Mesendoderm (in vitro differentiated cells): ENCODE results near the gene ZNRF3.

Source experiments
- DNase-seq: peaks from one replicate; pipeline ENCODE4 v3.0.0; 2013
- H2AK5ac ChIP-seq: 2 replicates; pipeline ENCODE4 v1.6.1; 2013; ENCODE audit warnings: low read length, inconsistent platforms
- H2BK120ac ChIP-seq: 2 replicates; pipeline ENCODE4 v1.6.1; 2013; ENCODE audit warnings: low read depth, mild to moderate bottlenecking, low read length, moderate library complexity, mixed read lengths
- H2BK15ac ChIP-seq: replicated peaks from 2 replicates; pipeline ENCODE4 v1.6.1; 2013; ENCODE audit warnings: low read depth, mild to moderate bottlenecking, moderate library complexity
- H2BK5ac ChIP-seq: 2 replicates; pipeline ENCODE4 v1.6.1; 2013; ENCODE audit warnings: low read length, inconsistent platforms
- H3K18ac ChIP-seq: 2 replicates; pipeline ENCODE4 v1.6.1; 2013; ENCODE audit warnings: mild to moderate bottlenecking, low read length, mixed read lengths
- H3K23ac ChIP-seq: one replicate; pipeline ENCODE4 v1.6.1; 2013; ENCODE audit warnings: low read length
- H3K27ac ChIP-seq: 2 replicates; pipeline ENCODE4 v1.5.1; 2013; ENCODE audit warnings: low read depth, mild to moderate bottlenecking, inconsistent platforms, low read length, moderate library complexity
- H3K27me3 ChIP-seq: 2 replicates; pipeline ENCODE4 v1.6.1; 2013; ENCODE audit warnings: low read length, control low read depth, mild to moderate bottlenecking, inconsistent platforms; ENCODE audit not compliant: insufficient read depth, poor library complexity
- H3K36me3 ChIP-seq: 2 replicates; pipeline ENCODE4 v1.6.1; 2013; ENCODE audit warnings: low read length, inconsistent platforms; ENCODE audit not compliant: control insufficient read depth, insufficient read depth
- H3K4ac ChIP-seq: one replicate; pipeline ENCODE4 v1.6.1; 2013; ENCODE audit warnings: low read depth, mild to moderate bottlenecking, low read length, moderate library complexity
- H3K4me1 ChIP-seq: 2 replicates; pipeline ENCODE4 v1.6.1; 2013; ENCODE audit warnings: low read depth, low read length, inconsistent platforms; ENCODE audit not compliant: control insufficient read depth
- H3K4me2 ChIP-seq: 2 replicates; pipeline ENCODE4 v1.6.1; 2013; ENCODE audit warnings: low read length
- H3K4me3 ChIP-seq: 2 replicates; pipeline ENCODE4 v1.5.1; 2013; ENCODE audit warnings: mild to moderate bottlenecking, low read length
- H3K56ac ChIP-seq: one replicate; pipeline ENCODE4 v1.6.1; 2013; ENCODE audit warnings: low read length
- H3K79me1 ChIP-seq: 2 replicates; pipeline ENCODE4 v1.6.1; 2013; ENCODE audit warnings: low read length, inconsistent platforms
- H3K79me2 ChIP-seq: 2 replicates; pipeline ENCODE4 v1.6.1; 2013; ENCODE audit warnings: mild to moderate bottlenecking, low read length; ENCODE audit not compliant: control insufficient read depth, insufficient read depth
- H3K9ac ChIP-seq: 2 replicates; pipeline ENCODE4 v1.6.1; 2013; ENCODE audit warnings: low read length, inconsistent platforms
- H4K5ac ChIP-seq: one replicate; pipeline ENCODE4 v1.6.1; 2013; ENCODE audit warnings: low read length
- H4K8ac ChIP-seq: one replicate; pipeline ENCODE4 v1.6.1; 2013; ENCODE audit warnings: low read depth, mild to moderate bottlenecking, control low read depth, low read length, moderate library complexity
- WGBS: extraction: QIAGEN DNeasy Blood & Tissue Kit; methylation state at CpG from one replicate; pipeline ENCODE4 v1.1.7; 2013; ENCODE audit warnings: low lambda C conversion rate, missing lambda C conversion rate; ENCODE audit not compliant: insufficient coverage; ENCODE audit errors: extremely low coverage; 5-methylcytosine and 5-hydroxymethylcytosine counted together

The ZNRF3 gene

GRCh38 chr22:28951969-28952521 is 68.7 kb downstream of the ZNRF3 start:
- Histone ChIP-seq H3K23ac (no peak overlapping the region), H3K4me1 (peaks cover 9% of the 10 kb centered on the region), H3K27me3 (no peaks in the 10 kb centered on the region), H4K8ac (no peak overlapping the region), H4K5ac (no peak overlapping the region), H3K79me1 (peaks cover 23% of the 10 kb centered on the region), H3K9ac (no peak overlapping the region), H3K36me3 (no peaks in the 10 kb centered on the region), H3K18ac (no peak overlapping the region), H3K79me2 (peaks cover 51% of the 10 kb centered on the region), H3K27ac (no peak overlapping the region), H3K4me3 (no peak overlapping the region), H3K4me2 (no peak overlapping the region), H3K56ac (no peak overlapping the region), H2AK5ac (no peak overlapping the region), H3K4ac (no peak overlapping the region), H2BK120ac (no peak overlapping the region), H2BK15ac (no peak overlapping the region), H2BK5ac (no peak overlapping the region)
- whole genome bisulfite sequencing = no CpG with 5 or more reads among the region's 8 CpGs
- DNase-seq = peak; percentile 57

DNA sequence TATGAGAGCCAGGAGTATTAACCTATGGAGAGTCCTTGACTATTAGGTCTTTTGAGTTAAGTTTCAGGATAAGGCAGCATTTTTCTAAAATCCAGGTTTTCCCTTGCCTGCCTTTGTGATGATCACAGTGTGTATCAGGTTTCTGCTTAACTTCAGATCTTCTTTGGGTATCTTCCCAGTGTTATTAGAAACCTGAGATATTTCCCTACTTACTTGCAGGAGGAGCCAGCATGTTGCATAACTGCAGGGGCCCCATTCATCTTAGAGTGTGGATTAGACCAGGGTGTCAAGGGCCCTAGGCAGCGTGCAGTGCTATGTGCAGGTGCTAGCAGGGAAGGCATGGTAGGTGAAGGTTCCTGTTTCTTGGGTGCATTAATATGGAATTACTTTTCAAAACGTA is 69.5 kb downstream of the ZNRF3 start:
- H3K27ac ChIP-seq = no peak overlapping the region
- no peaks in the 10 kb centered on the region for H3K36me3 ChIP-seq
- peaks cover 21% of the 10 kb centered on the region for H3K79me1 ChIP-seq
- H2AK5ac ChIP-seq = no peak overlapping the region
- no peak overlapping the region for H3K56ac ChIP-seq
- H3K79me2 ChIP-seq = peaks cover 48% of the 10 kb centered on the region
- DNase-seq = no peak
- WGBS = no CpG with 5 or more reads among the region's 2 CpGs
- no peak overlapping the region for H4K8ac ChIP-seq
- no peak overlapping the region for H2BK15ac ChIP-seq
- no peak overlapping the region for H3K4ac ChIP-seq
- H2BK5ac ChIP-seq = no peak overlapping the region
- no peak overlapping the region for H2BK120ac ChIP-seq
- H3K4me3 ChIP-seq = no peak overlapping the region
- no peak overlapping the region for H3K9ac ChIP-seq
- H3K18ac ChIP-seq = no peak overlapping the region
- peaks cover 9% of the 10 kb centered on the region for H3K4me1 ChIP-seq
- no peak overlapping the region for H3K23ac ChIP-seq
- H4K5ac ChIP-seq = no peak overlapping the region
- no peaks in the 10 kb centered on the region for H3K27me3 ChIP-seq
- H3K4me2 ChIP-seq = no peak overlapping the region

DNA sequence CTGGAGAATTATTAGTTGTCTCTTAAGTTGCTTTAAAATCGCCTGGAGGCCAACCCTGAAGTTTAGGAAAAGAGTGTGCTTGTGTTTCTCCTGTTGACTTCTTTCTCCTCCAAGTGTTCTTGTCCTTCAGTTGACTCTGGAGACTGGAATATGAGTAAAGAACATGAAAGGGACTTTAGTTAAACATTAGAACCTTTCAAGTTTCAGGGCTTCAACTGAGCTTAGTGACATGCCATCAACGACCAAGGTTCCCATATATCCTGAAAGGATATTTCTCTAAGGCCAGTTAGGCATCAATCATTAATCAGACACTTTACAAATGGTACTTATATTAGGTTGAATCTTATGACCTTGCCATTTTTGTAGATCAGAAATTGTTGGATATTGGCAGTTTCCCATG is 70.0 kb downstream of the ZNRF3 start:
- Histone ChIP-seq H3K18ac (no peak overlapping the region), H3K4me1 (peaks cover 9% of the 10 kb centered on the region), H2AK5ac (no peak overlapping the region), H3K4me3 (no peak overlapping the region), H3K9ac (no peak overlapping the region), H3K27ac (no peak overlapping the region), H3K79me2 (peaks cover 46% of the 10 kb centered on the region), H4K5ac (no peak overlapping the region), H4K8ac (no peak overlapping the region), H2BK5ac (no peak overlapping the region), H2BK15ac (no peak overlapping the region), H3K4ac (no peak overlapping the region), H3K4me2 (no peak overlapping the region), H3K79me1 (peaks cover 22% of the 10 kb centered on the region), H2BK120ac (no peak overlapping the region), H3K56ac (no peak overlapping the region), H3K36me3 (no peaks in the 10 kb centered on the region), H3K23ac (no peak overlapping the region), H3K27me3 (no peaks in the 10 kb centered on the region)
- no peak for DNase-seq
- WGBS = no CpG with 5 or more reads among the region's 2 CpGs

DNA sequence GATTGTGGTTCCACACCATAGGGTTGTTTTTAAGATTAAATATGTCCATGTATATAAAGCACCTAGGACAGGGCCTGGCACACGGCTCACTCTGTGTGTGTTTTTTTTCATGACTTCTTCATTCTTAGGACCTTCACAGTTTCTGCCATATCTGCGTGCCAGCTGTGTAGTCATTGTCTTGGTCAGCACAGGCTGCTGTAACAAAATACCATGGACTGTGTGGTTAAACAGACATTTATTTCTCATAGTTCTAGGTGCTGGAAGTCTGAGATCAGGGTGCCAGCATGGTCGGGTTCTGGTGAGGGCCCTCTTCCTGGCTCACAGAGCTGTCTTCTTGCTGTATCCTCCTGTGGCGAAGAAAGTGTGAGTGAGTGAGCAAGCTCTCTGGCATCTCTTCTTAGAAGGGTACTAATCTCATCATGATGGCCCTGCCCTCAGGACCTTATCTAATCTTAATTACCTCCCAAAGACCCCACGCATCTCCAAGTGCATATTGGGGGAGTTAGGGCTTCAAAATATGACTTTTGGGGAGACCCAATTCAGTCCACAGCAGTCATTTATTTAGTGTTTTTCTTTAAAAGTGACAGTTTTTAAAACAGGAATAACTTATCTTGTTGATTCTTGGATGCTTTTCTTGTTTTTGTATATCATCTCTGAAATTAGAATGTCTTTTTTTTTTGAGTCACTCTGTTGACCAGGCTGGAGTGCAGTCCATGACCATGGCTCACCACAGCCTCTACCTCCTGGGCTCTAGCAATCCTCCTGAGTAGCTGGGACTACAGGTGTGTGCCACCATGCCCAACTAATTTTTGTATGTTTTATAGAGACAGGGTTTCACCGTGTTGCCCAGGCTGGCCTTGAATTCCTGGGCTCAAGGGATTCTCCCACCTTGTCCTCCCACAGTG is 70.9 kb downstream of the ZNRF3 start:
- Histone ChIP-seq H3K27me3 (no peaks in the 10 kb centered on the region), H3K4ac (no peak overlapping the region), H3K9ac (no peak overlapping the region), H2BK120ac (no peak overlapping the region), H3K79me2 (peaks cover 54% of the 10 kb centered on the region), H3K23ac (no peak overlapping the region), H3K27ac (no peak overlapping the region), H3K4me1 (peaks cover 9% of the 10 kb centered on the region), H2BK15ac (no peak overlapping the region), H3K18ac (no peak overlapping the region), H3K36me3 (no peaks in the 10 kb centered on the region), H2BK5ac (no peak overlapping the region), H4K5ac (no peak overlapping the region), H4K8ac (no peak overlapping the region), H2AK5ac (no peak overlapping the region), H3K56ac (no peak overlapping the region), H3K79me1 (peaks cover 29% of the 10 kb centered on the region), H3K4me2 (no peak overlapping the region), H3K4me3 (no peak overlapping the region)
- no peak for DNase-seq
- WGBS = no CpG with 5 or more reads among the region's 6 CpGs

GRCh38 chr22:28955817-28956216 is 72.4 kb downstream of the ZNRF3 start:
- peaks cover 9% of the 10 kb centered on the region for H3K4me1 ChIP-seq
- peaks cover 23% of the 10 kb centered on the region for H3K79me1 ChIP-seq
- no peak overlapping the region for H2BK15ac ChIP-seq
- H3K9ac ChIP-seq = no peak overlapping the region
- H3K18ac ChIP-seq = no peak overlapping the region
- H3K27ac ChIP-seq = no peak overlapping the region
- no peak overlapping the region for H4K5ac ChIP-seq
- DNase-seq = no peak
- no CpG with 5 or more reads among the region's 5 CpGs for WGBS
- H2BK5ac ChIP-seq = no peak overlapping the region
- H3K4ac ChIP-seq = no peak overlapping the region
- H3K4me2 ChIP-seq = no peak overlapping the region
- no peak overlapping the region for H4K8ac ChIP-seq
- no peak overlapping the region for H3K4me3 ChIP-seq
- H3K23ac ChIP-seq = no peak overlapping the region
- no peak overlapping the region for H2AK5ac ChIP-seq
- H3K79me2 ChIP-seq = peaks cover 46% of the 10 kb centered on the region
- H2BK120ac ChIP-seq = no peak overlapping the region
- no peak overlapping the region for H3K56ac ChIP-seq
- H3K27me3 ChIP-seq = no peaks in the 10 kb centered on the region
- no peaks in the 10 kb centered on the region for H3K36me3 ChIP-seq
